GM18867 (cell line): Measurements from ENCODE around the gene IMPA2.

ENCODE experiments used
- ATAC-seq: cut with Tn5 transposase; IDR thresholded peaks from one replicate; pipeline ENCODE4 v1.9.1; 2021; ENCODE audit warnings: mild to moderate bottlenecking, moderate library complexity; ENCODE audit not compliant: unreplicated experiment

Gene IMPA2

DNA sequence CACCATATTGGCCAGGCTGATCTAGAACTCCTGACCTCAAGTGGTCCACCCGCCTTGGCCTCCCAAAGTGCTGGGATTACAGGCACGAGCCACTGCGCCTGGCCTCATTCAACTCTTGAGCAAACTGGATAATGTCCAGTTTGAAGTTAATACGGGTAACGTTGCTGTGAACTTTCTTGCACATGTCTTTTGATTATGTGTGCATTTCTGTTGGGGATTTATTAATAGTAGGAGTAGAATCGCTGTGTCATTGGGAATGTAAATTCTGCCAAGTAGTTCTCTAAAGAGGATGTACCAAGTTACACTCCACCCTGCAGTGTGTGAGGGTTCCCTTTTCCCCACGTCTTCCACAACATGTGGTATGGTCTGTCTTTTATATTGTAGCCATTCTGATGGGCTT lies 6.2 kb downstream of the IMPA2 start:
- ATAC-seq: no peak

- no peak for ATAC-seq
Measured at GRCh38 chr18:11989174-11989573, 7.9 kb downstream of the IMPA2 start.

DNA sequence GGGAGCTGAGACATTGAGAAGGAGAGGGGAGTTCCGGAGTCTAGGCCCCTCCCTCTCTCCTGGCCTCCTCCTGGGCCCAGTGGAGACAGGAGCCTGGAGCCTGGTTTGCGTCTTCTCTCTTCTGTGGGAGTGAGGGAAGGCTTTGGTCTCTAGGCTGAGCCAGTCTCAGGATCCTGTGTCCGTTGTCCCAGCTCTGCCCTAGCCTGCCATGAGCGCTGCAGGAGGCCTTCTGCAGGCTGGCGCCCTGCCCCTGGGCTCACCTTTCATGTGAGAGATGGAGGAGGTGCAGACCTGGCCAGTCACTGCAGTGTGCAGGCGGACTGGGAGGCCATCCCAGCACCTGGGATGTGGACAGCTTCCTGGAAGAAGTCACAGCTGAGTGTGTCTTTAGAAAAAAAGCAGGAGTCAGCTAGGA lies 8.7 kb downstream of the IMPA2 start:
- ATAC-seq: no peak

DNA sequence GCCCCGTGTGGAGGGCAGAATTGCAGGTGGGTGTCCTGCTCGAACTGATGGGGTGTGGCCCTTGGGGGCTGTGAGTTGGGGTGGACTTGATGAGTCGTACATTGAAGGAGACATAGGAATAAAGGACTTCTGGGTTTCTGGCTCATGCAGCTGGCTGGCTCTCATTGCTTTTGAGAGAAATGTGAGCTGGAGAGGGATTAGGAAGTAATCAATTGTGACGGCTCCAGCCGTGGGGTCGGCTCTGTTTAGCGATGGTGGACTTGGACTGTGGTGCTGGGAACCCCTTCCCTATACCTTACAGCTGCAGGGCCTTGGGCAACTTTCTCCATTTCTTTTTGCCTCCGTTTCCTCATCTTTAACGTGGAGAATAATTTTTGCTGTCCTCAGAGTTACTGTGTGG lies 9.2 kb downstream of the IMPA2 start:
- no peak for ATAC-seq

- ATAC-seq: no peak
Measured at GRCh38 chr18:11991021-11991795, 9.9 kb downstream of the IMPA2 start.

DNA sequence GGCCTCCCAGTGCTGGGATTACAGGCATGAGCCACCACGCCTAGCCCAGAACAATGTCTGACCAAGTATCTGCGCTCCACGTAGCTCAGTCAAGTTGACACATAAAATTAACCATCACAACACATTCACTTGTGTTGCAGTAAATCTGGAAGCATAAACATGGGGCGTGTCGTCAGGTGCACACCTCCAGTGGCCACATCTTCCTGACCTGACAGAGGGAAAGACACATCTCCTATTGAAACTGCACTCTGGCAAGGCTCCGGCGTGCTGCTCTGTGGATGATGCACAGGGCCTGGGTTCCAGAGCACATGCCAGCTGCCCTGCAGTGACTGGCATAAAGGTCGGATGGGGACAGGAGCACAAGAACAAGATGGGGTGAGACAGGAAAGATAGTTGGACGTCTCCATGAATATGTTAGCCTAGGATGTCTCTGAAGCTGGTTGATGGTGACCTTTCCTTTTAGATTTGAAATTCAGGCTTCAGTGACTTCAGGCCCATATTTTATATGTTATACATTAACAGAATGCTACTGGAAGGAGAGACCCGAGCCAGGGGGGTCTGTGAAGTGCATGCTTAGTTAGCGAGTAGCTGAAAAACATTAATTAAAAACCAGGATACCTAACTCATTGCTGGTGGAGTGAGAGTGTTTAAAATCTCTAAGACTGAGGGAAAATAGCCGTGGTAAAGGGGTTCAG lies 10.9 kb downstream of the IMPA2 start:
- no peak for ATAC-seq

DNA sequence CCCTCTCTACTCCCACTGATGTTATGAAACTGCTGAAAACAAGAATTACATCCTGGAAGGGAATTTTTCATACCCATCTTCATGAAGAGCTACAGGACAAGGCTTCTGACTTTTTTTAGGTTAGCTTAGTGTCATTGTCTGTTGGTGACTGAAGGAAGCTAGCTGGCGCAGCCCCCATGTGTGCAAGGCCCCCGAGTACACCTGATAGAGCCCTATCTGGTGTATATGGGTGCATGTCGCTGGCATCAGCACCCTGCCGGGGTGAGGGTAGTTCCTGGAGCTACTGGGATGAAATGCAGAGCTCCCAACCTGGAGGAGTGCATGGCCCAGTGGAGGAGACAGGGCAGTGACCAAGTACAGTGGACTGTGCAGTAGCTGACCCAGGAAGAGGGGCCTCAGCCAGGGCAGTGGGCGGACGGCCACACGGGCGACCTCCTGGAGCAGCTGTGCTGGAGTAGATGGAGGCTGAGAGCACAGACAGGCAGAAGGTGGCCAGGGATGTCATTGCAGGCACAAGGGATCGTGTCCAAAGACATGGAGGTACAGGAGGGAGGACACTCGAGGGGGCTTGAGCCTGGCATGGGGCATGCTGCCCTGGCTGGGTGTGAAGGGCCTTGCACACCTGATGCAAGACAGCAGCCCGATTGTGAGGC lies 12.1 kb downstream of the IMPA2 start:
- no peak for ATAC-seq

- no peak for ATAC-seq
Measured at GRCh38 chr18:11994336-11994702, 13.0 kb downstream of the IMPA2 start.

DNA sequence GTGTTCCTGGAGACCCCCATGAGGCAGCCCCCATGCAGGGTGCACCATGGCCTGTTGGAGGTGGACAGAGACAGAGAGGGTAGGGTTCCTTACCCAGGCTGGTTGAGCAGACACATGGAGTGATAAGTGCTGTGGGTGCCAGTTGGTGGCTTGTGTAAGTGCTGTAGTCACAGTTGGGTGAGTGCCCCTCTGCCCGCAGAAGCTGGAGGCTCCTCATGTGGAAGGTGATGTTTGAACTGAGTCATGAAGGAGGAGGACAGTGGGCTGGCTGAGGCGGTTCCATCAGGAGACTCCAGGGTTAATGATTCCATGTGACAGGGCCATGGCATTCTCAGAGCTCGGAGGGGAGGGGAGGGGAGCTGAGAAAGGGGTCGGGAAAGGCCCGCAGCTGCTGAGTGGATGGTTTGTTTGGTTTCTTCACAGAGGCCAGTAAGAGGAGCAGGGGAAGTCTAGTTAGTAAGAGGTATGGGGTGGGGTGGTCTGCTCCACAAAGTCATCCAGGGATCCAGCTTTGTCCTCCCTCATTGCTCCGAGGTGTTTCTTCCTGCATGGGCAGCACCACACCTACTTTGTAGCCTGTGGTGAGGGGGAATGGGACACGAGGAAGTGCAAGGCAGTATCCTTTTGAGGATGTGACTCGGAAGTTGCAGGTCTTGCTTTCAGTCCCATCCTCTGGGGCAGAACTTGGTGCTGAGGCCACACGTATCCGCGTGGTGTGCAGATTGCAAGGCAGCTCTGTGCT lies 13.6 kb downstream of the IMPA2 start:
- no peak for ATAC-seq

- ATAC-seq: peak; percentile 79
Measured at GRCh38 chr18:11995445-11996189, 14.3 kb downstream of the IMPA2 start.

DNA sequence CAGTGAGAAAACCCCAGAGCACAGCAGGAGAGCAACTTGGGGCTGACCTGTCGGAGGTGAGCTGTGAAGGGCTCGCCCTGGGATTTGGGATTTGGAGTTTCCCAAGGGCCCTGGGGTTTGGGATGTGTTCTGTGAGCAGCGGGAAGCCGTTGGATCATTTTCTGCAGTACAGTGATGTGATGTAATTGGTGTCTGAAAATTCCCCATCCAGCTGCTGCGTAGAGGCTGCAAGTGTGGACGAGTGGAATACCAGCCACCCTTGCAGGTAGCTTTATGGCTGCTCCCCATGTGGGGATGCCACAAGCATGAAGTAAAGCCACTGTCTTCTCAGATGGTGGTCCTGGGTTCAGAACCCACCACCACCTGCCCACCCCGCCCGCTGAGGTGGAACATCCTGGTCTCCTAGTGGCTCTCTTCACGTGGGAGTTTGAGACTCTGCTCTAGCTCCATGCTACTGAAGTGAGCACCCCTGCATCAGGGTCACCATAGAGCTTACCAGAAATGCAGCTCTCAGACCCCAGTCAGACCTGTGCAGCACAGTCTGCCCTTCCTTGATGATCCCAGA lies 15.0 kb downstream of the IMPA2 start:
- ATAC-seq: no peak

GRCh38 chr18:11996907-11997306 lies 15.6 kb downstream of the IMPA2 start:
- no peak for ATAC-seq

- ATAC-seq: no peak
Measured at GRCh38 chr18:11997466-11997865, 16.2 kb downstream of the IMPA2 start.

GRCh38 chr18:11998193-11998592 lies 16.9 kb downstream of the IMPA2 start:
- ATAC-seq: no peak

DNA sequence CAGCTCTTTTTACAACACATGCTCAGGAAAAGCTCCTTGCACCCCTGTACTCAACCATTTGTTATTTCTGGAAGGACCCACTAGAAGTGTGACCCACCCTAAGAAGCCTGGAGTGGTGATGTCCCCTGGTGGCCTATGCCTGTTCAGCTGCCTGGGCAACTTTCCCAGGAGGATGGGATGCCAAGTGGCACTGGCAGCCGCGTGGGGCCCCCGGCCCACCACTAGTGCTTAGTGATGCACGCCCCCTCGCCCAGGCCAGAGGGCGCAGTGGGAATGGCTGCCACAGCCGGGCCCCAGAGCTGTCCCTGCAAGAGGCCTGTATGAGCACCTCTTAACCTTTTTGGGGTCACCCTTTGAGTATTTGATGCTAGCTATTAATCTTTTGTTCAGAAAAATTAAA lies 18.1 kb downstream of the IMPA2 start:
- ATAC-seq: no peak

DNA sequence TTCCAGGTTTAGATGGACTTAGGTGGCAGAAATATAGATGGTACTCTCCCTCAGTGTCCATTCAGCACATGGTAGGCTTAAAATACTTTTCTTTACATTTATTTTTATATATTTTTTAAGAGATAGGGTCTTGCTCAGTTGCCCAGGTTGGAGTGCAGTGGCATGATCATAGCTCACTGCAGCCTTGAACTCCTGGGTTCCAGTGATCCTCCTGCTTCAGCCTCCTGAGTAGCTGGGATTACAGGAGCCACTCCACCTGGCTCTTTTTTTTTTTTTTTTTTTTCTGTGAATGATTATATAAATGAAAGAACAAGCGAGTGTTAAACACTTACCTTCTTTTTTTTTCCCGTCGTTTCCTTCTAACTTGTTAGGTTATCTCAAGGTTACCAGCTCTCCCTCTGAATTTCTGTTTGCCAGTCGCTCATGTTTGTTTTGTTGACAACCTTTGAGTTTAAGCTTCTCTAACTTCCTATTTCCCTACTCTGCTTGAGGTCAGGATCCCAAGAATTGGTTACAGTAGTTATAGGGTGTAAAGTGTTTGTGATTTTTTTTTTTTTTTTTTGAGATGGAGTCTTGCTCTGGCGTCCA lies 18.9 kb downstream of the IMPA2 start:
- ATAC-seq: no peak

- no peak for ATAC-seq
Measured at GRCh38 chr18:12001421-12001820, 20.1 kb downstream of the IMPA2 start.

GRCh38 chr18:12003894-12004293 lies 22.6 kb downstream of the IMPA2 start:
- no peak for ATAC-seq

DNA sequence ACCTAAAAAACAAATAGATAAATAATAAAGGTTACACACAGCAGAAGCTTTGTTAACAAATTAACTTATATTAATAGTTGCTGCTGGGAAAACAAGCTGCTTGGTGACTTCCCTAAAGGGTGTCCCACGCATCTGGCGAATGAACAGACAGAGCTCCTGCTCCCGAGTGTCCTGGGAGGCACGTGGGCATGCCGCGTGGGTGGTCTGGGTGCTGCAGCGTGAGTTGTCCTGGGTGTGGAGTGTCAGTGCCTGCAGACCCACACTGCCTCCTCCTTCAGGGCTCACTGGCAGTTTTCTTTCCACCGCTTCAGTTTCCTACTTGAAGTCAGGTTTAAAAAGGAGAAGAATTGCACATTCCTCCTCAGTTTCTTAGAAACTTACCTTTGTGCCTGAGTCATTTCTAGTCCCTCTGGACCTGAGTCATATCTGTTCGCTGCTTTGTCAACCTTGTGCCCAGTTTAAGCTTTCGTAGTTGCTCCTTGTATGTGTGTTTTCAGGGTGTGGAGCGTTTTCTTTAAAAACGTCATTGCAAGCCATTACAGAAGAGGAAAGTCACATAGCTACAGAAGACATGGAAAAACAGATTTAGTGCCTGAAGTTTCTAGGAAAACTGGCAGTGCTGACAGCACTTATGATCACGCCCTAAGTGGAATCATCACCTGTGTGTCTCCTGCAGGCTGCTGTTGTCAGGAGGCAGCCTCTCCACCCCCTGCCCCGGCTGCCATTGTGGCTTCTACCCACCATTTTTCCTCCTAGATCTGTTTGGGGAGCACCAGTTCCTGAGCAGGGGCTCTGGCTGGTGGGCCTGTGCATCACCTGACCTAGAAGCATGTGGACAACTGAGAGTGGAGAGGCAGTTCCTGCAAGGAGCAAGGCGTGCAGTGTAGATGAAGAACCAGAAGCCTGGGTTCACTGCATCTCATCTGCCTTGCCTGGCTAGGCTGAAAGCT lies 24.5 kb downstream of the IMPA2 start:
- no peak for ATAC-seq
